NCI-H187 treated with DMSO at 0.1 percent for 48 hours (cell line): ENCODE measurements around the gene GPR42.

Source experiments
- DNase-seq: peaks from one replicate; lab custom pipeline; 2025; lab: John Stamatoyannopoulos, UW

The GPR42 gene

GRCh38 chr19:35421362-35421761 is 50.5 kb downstream of the GPR42 start:
- DNase-seq = no peak
